ENCODE data around the gene NCOR2.

Gene NCOR2

GRCh38 chr12:124607681-124608425 is 40.4 kb upstream of the NCOR2 start:
- DNase-seq (ENCODE audit: low read depth in 1 of 2, low spot score in 1 of 2): no peak
- in situ Hi-C loops (cut with HindIII; ENCODE audit: low pct_unique_long_range_greater_than_20kb, low sequenced_read_pairs): no loop called here
- no peak for TF ChIP-seq JUND (IDR thresholded peaks at IDR 0.05; ENCODE audit: low read depth)

- DNase-seq (ENCODE audit: low read depth in 1 of 2, low spot score in 1 of 2): no peak
- in situ Hi-C loops (cut with HindIII; ENCODE audit: low pct_unique_long_range_greater_than_20kb, low sequenced_read_pairs): no loop called here
- TF ChIP-seq JUND (IDR thresholded peaks at IDR 0.05; ENCODE audit: low read depth): no peak
Observed at GRCh38 chr12:124605883-124606774, 38.7 kb upstream of the NCOR2 start.

DNA sequence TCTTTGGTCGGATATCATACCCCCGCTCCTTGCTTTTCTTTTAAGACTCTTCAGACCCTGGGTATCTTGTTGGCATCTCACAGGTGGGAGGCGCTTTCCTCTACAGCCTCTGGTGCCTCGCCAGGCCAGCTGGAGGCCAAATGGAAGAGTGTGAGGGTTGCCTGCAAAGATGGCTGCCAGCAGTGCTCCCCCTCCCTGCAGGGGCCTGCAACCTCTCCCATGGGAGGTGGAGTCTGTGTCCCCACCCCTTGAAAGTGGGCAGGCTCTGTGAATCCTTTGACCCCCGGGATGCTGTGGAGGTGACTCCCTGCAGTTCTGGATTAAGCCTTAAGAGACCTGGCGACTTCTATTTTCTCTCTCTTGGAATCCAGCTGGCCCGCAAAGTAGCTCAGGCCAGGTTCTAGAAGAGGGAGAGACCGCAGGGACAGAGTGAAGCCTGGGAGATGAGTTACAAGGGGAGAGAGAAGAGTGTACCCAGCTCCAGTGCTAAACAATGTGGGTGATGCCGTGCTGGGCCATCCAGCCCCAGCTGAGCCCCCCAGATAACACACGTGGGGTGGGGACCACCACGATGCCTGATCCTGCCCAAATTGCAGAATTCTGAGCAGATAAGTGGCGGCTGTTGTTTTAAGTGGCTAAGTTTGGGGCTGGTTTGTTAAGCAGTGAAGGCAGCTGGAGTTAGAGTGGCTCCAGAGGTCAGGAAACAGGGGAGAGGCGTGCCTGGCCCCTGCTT is 37.9 kb upstream of the NCOR2 start:
- DNase-seq (ENCODE audit: low read depth in 1 of 2, low spot score in 1 of 2): no peak
- in situ Hi-C loops (cut with HindIII; ENCODE audit: low pct_unique_long_range_greater_than_20kb, low sequenced_read_pairs): no loop called here

GRCh38 chr12:124604264-124604680 is 36.9 kb upstream of the NCOR2 start:
- in situ Hi-C loops (cut with HindIII; ENCODE audit: low pct_unique_long_range_greater_than_20kb, low sequenced_read_pairs): no loop called here
- TF ChIP-seq JUND (IDR thresholded peaks at IDR 0.05; ENCODE audit: low read depth): no peak
- no peak for DNase-seq (ENCODE audit: low read depth in 1 of 2, low spot score in 1 of 2)

More for the DNA sequence above, 37.9 kb upstream of the NCOR2 start:
- TF ChIP-seq JUND (IDR thresholded peaks at IDR 0.05; ENCODE audit: low read depth): no peak

GRCh38 chr12:124603831-124604251 is 36.4 kb upstream of the NCOR2 start:
- no peak for TF ChIP-seq JUND (IDR thresholded peaks at IDR 0.05; ENCODE audit: low read depth)
- no peak for DNase-seq (ENCODE audit: low read depth in 1 of 2, low spot score in 1 of 2)
- in situ Hi-C loops (cut with HindIII; ENCODE audit: low pct_unique_long_range_greater_than_20kb, low sequenced_read_pairs): no loop called here

- DNase-seq (ENCODE audit: low read depth in 1 of 2, low spot score in 1 of 2): no peak
- in situ Hi-C loops (cut with HindIII; ENCODE audit: low pct_unique_long_range_greater_than_20kb, low sequenced_read_pairs): no loop called here
Observed at GRCh38 chr12:124603100-124603541, 35.7 kb upstream of the NCOR2 start.

GRCh38 chr12:124601706-124602105 is 34.3 kb upstream of the NCOR2 start:
- TF ChIP-seq JUND (IDR thresholded peaks at IDR 0.05; ENCODE audit: low read depth): no peak
- in situ Hi-C loops (cut with HindIII; ENCODE audit: low pct_unique_long_range_greater_than_20kb, low sequenced_read_pairs): no loop called here
- no peak for DNase-seq (ENCODE audit: low read depth in 1 of 2, low spot score in 1 of 2)

More at GRCh38 chr12:124603100-124603541, 35.7 kb upstream of the NCOR2 start:
- TF ChIP-seq JUND (IDR thresholded peaks at IDR 0.05; ENCODE audit: low read depth): no peak

DNA sequence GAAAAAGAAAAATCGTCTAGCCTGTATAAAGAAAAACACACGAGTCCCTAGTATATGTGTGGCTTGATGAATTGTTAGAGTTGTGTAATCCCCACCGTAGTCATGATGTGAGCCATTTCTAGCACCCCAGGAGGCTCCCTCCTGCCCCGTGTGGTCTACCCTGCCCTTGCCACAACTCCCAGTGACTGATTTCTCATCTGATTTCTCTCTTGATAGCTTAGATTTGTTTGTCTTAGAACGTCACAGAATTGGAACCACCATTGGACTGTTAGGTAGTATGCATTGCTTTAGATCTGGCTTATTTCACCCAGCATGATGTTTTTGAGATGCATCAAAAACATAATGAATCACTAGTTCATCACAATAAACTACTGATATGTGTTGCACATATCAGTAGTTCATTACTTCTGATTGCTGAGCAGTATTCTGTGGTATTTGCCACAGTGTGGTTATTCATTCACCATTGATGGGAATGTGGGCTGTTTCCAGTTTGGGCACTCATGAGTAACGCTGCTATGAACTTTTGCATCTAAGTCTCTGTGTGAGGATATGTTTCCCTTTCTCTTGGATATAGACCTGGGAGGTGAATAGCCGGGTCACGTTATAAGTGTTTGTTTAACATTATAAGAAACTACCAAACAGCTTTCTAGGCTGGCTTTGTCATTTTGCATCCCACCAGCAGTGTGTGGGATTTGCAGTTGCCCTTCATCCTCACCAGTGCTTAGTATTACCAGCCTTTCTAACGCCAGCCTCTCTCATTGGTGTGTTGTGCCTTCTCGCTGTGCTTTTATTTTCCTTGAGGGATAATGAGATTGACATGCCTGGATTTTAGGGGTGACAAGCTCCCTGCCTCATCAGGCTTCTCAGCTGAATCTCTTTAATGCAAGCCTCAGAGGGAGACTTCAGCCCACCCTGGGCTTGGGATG is 31.9 kb upstream of the NCOR2 start:
- no peak for TF ChIP-seq JUND (IDR thresholded peaks at IDR 0.05; ENCODE audit: low read depth)
- in situ Hi-C loops (cut with HindIII; ENCODE audit: low pct_unique_long_range_greater_than_20kb, low sequenced_read_pairs): no loop called here
- no peak for DNase-seq (ENCODE audit: low read depth in 1 of 2, low spot score in 1 of 2)

- TF ChIP-seq JUND (IDR thresholded peaks at IDR 0.05; ENCODE audit: low read depth): no peak
- in situ Hi-C loops (cut with HindIII; ENCODE audit: low pct_unique_long_range_greater_than_20kb, low sequenced_read_pairs): no loop called here
Observed at GRCh38 chr12:124597041-124597440, 29.6 kb upstream of the NCOR2 start.

DNA sequence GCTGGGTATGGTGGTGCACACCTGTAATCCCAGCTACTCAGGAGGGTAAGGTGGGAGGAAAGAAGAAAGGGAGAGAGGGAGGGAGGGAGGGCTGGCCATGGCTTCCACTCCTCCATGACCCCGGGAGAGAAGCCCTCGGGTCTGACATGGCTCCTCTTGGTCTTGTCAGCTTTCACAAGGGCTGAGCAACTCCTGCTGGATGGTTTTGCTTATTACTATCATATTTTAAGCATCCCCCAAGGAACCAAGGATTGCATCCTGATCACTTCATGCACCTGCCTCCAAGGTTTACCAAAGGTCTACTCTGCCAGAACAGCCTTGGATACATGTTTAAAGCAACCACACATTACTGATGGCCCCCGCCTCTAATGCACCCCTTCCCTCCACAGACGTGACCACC is 28.0 kb upstream of the NCOR2 start:
- DNase-seq (ENCODE audit: low read depth in 1 of 2, low spot score in 1 of 2): no peak
- TF ChIP-seq JUND (IDR thresholded peaks at IDR 0.05; ENCODE audit: low read depth): no peak
- in situ Hi-C loops (cut with HindIII; ENCODE audit: low pct_unique_long_range_greater_than_20kb, low sequenced_read_pairs): no loop called here

More at GRCh38 chr12:124597041-124597440, 29.6 kb upstream of the NCOR2 start:
- DNase-seq (ENCODE audit: low read depth in 1 of 2, low spot score in 1 of 2): no peak

DNA sequence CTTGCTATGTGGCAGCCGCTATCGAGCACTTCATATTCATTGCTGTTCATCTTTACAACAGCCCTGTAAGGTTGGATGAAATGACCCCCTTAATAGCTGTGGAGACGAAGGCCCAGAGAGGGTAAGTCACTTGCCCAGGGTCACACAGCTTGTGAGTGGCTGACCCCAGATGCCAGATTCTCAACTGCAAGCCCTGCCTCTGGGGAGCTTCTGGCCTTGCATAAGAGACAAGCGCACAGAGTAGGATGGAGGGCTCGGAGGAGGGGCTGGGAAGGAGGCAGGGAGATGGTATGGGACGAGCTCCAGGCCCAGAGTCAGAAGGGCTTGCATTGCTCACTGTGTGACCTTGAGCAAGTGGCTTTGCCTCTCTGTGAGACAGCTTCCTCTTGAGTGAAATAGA is 27.4 kb upstream of the NCOR2 start:
- in situ Hi-C loops (cut with HindIII; ENCODE audit: low pct_unique_long_range_greater_than_20kb, low sequenced_read_pairs): no loop called here
- DNase-seq (ENCODE audit: low read depth in 1 of 2, low spot score in 1 of 2): no peak
- no peak for TF ChIP-seq JUND (IDR thresholded peaks at IDR 0.05; ENCODE audit: low read depth)

Data from T47D (cell line).